NCI-H2107 treated with DMSO at 0.1 percent for 48 hours (cell line): ENCODE data around the gene NAALADL2.

Experiments
- DNase-seq: peaks from one replicate; lab custom pipeline; 2025; ENCODE audit not compliant: unreplicated experiment; lab: John Stamatoyannopoulos, UW

NAALADL2 gene

DNA sequence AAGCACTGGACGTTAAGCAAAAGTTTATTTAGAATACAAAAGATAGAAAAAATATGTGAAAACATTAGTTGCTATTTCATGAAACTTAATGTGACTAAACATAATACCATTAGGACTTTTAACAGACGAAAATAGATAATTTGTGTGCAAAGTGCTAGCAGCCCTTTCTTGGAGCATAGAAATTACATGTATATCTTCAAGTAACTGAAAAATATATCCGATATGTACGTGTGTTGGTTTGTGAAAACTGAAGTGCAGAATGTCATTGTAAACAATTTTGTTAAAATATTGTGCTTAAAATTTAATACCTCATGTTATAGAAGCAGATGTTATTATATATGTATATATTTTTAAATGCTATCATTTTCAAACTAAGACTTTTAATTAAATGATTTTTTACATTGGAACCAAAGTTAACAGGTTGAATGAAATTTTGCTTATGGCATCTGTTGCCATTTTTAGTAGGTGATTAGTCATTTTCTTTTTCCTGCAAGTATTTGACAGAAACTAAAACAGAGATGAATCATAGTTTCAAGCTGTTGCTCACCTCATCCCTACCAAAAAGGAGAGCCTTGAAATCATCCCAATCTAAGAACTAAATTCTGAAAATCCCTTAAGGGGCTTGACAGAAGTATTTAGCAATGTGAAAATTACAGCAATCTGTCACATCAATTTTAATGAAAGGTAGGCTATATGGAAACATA is 334.8 kb downstream of the NAALADL2 start:
- DNase-seq = no peak

DNA sequence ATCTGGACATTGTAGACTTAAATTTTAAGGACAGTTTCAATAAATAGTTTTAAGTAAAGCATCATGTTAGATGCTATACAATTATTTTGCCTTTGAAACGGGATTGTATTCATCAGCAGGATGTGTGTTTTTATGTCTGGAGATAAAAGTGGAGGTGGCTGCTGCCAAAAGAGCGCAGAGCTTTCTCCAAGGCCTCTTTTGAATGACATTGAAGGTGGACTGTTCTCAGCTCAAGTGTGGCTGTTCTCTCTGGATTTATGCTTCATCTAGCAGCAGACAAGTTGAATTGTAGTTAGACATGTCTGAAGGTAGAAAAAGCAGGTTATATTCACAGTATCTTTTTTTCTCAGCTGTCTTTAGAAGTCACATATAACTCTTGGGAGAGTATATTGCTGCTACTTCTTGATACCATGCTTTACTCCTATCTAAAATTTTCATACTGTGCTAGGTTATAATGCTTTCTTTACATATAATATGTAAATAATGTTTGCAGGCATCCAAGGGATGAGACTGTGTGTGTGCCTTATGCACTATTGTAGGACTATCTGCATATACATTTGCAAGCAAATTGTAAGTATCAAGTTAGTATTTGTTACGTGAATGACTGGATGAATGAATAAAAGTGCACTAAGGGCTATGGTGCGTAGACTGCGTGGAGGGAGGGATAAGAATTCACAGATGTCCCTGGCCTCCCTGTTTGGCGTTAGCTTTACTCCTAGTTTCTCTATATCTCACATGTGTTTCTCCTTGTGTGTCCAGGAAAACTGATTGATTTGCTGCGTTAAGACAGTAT is 340.1 kb downstream of the NAALADL2 start:
- no peak for DNase-seq

- no peak for DNase-seq
Observed at GRCh38 chr3:175199961-175200360, 340.8 kb downstream of the NAALADL2 start.

- no peak for DNase-seq
Observed at GRCh38 chr3:175200391-175201095, 341.4 kb downstream of the NAALADL2 start.

DNA sequence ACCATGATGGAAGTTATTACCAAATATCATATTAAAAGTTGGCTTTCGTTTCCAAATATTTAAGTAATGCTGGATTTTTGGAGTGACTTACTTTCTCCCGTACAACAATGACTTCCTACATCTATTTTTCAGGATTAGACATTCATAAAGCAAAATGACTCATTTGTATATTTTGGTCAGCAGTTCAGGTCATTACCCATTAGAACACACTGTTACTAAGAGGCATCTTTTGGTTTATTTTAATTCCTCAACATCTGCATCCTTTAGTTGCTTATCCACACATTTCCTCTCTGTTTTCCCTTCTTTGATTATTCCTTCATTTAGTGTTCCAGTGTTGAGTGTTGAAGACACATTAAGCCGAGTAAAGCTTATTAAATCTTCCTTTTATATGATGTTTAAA is 348.2 kb downstream of the NAALADL2 start:
- DNase-seq = no peak

DNA sequence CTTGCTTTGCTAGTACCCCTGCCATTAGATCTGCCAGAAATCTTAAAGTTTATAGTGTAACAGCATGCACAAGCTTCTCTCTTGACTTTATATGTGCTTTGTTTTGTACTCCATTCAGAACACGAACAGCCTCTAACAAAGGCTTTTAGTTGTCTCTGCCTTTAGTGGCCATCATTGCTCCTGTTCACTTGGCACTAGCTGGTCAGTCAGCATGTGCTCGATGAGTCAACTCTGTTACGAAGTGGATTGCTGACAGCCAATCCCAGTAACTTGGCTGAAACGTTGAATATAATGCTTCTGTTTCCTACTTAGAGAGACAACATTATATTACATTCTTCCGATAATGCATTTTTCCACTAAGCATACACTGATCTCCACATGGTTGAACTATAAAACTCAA is 349.2 kb downstream of the NAALADL2 start:
- no peak for DNase-seq

DNA sequence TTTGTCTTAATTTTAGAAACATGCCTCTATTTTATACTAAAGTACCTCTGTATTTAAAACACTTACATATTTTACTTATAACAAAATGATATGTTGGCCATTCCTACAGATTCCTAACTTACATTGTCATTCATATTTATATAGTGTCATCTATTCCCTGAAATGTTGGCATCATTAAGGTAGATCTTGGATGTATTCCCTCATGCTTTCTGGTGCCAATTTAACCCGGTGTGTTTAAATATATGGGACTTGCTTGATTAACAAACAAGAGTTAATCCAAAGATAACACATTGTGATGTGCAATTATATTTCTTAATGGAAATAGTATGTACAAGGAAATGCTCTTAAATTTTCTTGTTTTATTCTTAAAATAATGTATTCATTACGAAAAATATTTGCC is 352.3 kb downstream of the NAALADL2 start:
- DNase-seq = no peak

GRCh38 chr3:175212896-175213295 is 353.8 kb downstream of the NAALADL2 start:
- no peak for DNase-seq

- no peak for DNase-seq
Observed at GRCh38 chr3:175214216-175214615, 355.1 kb downstream of the NAALADL2 start.

DNA sequence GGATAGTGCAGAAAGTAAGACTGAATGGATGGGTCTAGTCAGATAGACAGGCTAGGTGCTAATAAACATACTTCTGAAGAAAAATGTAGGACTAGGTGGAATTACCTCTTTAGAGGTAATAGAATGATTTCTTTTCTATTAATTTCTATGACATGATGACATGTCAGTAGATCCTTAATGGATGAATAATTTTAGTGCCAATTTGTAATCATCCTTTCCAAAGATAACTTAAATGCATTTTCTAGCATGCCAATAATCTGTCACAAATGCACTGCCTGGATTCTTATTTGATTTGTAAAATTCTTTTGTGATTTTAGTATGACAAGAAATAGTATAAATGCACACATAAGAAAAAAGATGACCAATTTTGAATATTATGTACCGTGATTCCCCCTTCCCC is 356.7 kb downstream of the NAALADL2 start:
- DNase-seq = no peak

DNA sequence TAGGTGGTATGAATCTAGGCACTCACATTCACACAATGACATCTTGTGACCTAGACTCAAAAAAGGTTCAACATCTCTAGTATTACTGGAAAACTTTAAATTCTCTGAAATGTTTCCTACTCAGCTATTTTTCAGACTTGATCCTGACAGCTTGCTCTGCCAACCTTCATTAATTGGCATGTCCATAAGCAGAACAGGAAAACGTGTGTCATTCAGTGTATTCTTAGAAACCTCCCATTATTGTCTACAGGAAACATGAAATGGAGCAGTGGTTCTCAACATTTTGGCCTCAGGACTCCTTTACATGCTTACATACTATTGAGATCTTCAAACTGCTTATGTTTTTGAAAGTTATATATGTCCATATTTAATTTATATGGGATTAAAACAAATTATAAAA is 363.2 kb downstream of the NAALADL2 start:
- DNase-seq = no peak

- DNase-seq = peak; percentile 40
Observed at GRCh38 chr3:175224051-175224450, 364.9 kb downstream of the NAALADL2 start.

DNA sequence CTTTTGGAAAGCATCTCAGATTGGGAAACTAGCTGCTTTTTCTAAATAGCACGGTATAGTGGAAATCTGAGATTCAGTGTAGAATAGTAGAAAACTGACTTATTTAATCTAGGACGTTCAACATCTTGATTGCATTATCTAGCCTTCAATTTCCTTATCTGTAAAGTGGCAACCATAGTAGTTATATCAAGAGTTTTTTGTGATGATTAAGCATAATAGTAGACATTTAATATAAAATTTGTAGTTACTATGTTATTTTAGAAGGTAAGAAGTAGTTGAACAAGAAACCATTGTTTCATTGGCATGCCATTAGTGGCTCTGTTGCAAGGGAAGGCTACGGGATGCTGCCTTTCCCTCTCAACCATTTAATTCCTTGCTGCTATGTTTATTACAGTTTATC is 367.3 kb downstream of the NAALADL2 start:
- DNase-seq = no peak

GRCh38 chr3:175227126-175227525 is 368.0 kb downstream of the NAALADL2 start:
- DNase-seq = no peak

GRCh38 chr3:175233957-175234940 is 375.1 kb downstream of the NAALADL2 start:
- DNase-seq = no peak

GRCh38 chr3:175238801-175239200 is 379.7 kb downstream of the NAALADL2 start:
- peak; percentile 99 for DNase-seq

GRCh38 chr3:175240921-175241320 is 381.8 kb downstream of the NAALADL2 start:
- DNase-seq = no peak

DNA sequence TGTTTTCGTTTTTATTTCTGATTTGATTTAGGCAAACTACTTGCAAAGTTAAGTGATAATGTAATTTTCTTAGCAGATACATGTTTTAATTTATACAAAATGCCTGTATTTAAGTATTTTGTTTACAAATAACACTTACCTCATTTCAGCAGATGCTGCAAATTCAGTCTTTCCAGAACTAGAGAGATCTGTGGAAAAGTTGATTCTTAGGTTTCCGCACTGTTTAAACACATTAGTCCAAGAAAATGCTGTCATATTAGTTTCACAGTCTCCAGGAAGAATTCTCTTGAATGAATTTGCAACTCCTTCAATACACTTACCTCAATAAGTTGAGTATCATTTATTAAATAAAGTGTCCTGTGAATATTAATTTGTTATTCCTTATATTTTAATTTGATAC is 383.1 kb downstream of the NAALADL2 start:
- DNase-seq = no peak

- DNase-seq = no peak
Observed at GRCh38 chr3:175246234-175246633, 387.1 kb downstream of the NAALADL2 start.

- DNase-seq = no peak
Observed at GRCh38 chr3:175246766-175247165, 387.6 kb downstream of the NAALADL2 start.

GRCh38 chr3:175247629-175248028 is 388.5 kb downstream of the NAALADL2 start:
- no peak for DNase-seq
